ENCODE data around the gene PGBD5.
A peak's percentile ranks its signal among the peaks of the same experiment; 100 is the strongest.
"Not testable (repeated sequence)": the region's sequence is repeated elsewhere in the genome, so short reads cannot be mapped to it uniquely, and the experiment has no call there.

Gene PGBD5

DNA sequence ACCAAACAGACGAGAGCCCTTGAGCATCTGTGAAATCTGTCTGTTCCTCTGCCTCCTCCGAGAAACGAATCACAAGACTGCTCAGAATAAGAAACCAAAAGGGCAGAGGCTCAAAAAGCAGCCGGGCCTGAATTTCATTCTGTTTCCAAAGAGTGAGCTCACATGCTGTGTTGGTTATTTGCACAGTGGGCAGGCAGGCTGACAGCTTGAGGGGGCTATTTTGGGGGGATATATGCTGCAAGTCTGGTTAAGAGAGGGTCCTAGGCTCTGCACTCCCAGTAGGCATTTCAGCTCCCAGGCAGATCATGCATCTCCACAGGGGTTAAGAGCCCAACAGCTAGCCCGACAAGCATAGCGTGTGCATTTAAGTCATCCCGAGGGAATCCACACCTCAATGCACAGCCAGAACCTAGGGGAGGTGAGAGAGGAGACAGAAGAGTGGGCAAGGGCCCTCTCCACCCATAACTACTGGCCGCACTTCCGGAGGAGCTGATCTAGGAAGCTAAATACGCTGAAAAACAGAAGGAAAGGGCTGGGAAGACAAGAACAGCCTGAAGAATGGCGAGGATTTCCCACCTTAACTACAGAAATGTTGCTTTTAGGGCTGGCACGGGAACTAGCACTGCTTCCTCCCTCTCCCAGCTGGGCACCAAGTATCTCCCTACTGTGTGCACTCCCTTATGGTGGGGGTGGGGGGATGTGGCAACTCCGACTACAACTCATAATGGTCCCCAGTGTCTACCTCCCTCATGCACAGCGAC, 3.7 kb downstream of the PGBD5 start:
- Histone ChIP-seq H2AFZ (ENCODE audit: low read depth, low read length) (0 out of 2 replicates have a peak overlapping the region, but pooled peaks have one; percentile 34), H3K4me3 (ENCODE audit: low read length) (0 out of 2 replicates have a peak overlapping the region, but pooled peaks have one; percentile 14), H4K20me1 (ENCODE audit: insufficient read depth, low read length) (no peaks in the 10 kb centered on the region), H3K9ac (ENCODE audit: low read length) (no peak overlapping the region), H3K36me3 (replicated peaks; ENCODE audit: low read depth, low read length) (no peaks in the 10 kb centered on the region), H3K79me2 (ENCODE audit: low read length) (no peaks in the 10 kb centered on the region), H3K9me3 (ENCODE audit: insufficient read depth, low read length) (no peaks in the 10 kb centered on the region), H3K27me3 (ENCODE audit: low read depth, low read length) (peaks cover 15% of the 10 kb centered on the region; the same call in 1 of the 2 replicates), H3K27ac (ENCODE audit: low read length) (no peak overlapping the region), H3K4me1 (ENCODE audit: low read length) (peaks cover 21% of the 10 kb centered on the region), H3K4me2 (ENCODE audit: low read length) (peak overlapping the region; percentile 47)
- TF ChIP-seq, protein P1, sequence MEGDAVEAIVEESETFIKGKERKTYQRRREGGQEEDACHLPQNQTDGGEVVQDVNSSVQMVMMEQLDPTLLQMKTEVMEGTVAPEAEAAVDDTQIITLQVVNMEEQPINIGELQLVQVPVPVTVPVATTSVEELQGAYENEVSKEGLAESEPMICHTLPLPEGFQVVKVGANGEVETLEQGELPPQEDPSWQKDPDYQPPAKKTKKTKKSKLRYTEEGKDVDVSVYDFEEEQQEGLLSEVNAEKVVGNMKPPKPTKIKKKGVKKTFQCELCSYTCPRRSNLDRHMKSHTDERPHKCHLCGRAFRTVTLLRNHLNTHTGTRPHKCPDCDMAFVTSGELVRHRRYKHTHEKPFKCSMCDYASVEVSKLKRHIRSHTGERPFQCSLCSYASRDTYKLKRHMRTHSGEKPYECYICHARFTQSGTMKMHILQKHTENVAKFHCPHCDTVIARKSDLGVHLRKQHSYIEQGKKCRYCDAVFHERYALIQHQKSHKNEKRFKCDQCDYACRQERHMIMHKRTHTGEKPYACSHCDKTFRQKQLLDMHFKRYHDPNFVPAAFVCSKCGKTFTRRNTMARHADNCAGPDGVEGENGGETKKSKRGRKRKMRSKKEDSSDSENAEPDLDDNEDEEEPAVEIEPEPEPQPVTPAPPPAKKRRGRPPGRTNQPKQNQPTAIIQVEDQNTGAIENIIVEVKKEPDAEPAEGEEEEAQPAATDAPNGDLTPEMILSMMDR (IDR thresholded peaks at IDR 0.05; ENCODE audit: low read depth, low read length): no peak
- no peak for TF ChIP-seq EZH2phosphoT487 (IDR thresholded peaks at IDR 0.05; ENCODE audit: low read depth)

DNA sequence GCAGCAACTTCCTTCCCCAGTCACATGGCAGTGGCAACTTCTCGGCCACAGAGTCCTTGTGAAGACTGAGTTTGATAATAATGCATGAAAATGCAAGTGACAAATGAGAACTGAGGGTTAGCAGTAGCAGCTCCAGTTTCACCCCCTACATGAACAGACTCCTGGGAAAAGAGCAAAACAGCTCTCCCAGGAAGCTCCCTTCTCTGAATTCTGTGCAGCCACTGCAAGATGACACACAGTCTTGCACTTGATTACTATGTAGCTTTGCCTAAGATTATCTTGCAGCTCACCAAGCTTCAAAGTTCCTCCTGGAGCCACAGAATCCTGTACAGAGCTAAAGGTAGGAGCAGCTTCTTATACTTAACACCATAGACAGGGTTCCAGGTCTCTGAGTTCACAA, 4.7 kb downstream of the PGBD5 start:
- H3K4me2 ChIP-seq (ENCODE audit: low read length): peak overlapping the region; percentile 47
- peaks cover 21% of the 10 kb centered on the region for H3K4me1 ChIP-seq (ENCODE audit: low read length)
- H4K20me1 ChIP-seq (ENCODE audit: insufficient read depth, low read length): no peaks in the 10 kb centered on the region
- TF ChIP-seq, protein P1 (IDR thresholded peaks at IDR 0.05; ENCODE audit: low read depth, low read length): no peak
- TF ChIP-seq EZH2phosphoT487 (IDR thresholded peaks at IDR 0.05; ENCODE audit: low read depth): no peak
- peak overlapping the region; percentile 24; the same call in 1 of the 2 replicates for H2AFZ ChIP-seq (ENCODE audit: low read depth, low read length)
- no peaks in the 10 kb centered on the region for H3K9me3 ChIP-seq (ENCODE audit: insufficient read depth, low read length)
- no peak overlapping the region for H3K27ac ChIP-seq (ENCODE audit: low read length)
- peak overlapping the region; percentile 1; the same call in 1 of the 2 replicates for H3K4me3 ChIP-seq (ENCODE audit: low read length)
- no peaks in the 10 kb centered on the region for H3K79me2 ChIP-seq (ENCODE audit: low read length)
- no peaks in the 10 kb centered on the region for H3K36me3 ChIP-seq (replicated peaks; ENCODE audit: low read depth, low read length)
- no peak overlapping the region for H3K9ac ChIP-seq (ENCODE audit: low read length)
- H3K27me3 ChIP-seq (ENCODE audit: low read depth, low read length): peaks cover 15% of the 10 kb centered on the region; the same call in 1 of the 2 replicates

DNA sequence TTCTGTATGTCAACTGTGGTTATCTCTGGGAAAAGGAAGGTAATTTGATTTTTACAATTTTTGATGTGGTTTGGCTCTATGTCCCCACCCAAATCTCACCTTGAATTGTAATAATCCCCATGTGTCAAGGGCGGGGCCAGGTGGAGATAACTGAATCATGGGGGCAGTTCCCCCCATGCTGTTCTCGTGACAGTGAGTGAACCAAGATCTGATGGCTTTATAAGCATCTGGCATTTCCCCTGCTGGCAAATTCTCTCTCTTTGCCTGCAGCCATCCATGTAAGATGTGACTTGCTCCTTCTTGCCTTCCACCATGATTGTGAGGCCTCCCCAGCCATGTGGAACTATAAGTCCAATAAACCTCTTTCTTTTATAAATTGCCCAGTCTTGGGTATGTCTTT, 5.8 kb downstream of the PGBD5 start:
- peaks cover 21% of the 10 kb centered on the region for H3K4me1 ChIP-seq (ENCODE audit: low read length)
- not testable (repeated sequence) for H3K9ac ChIP-seq (ENCODE audit: low read length); H3K27ac ChIP-seq (ENCODE audit: low read length); H2AFZ ChIP-seq (ENCODE audit: low read depth, low read length); H4K20me1 ChIP-seq (ENCODE audit: insufficient read depth, low read length); H3K79me2 ChIP-seq (ENCODE audit: low read length); H3K4me3 ChIP-seq (ENCODE audit: low read length); H3K9me3 ChIP-seq (ENCODE audit: insufficient read depth, low read length); H3K36me3 ChIP-seq (replicated peaks; ENCODE audit: low read depth, low read length); H3K4me2 ChIP-seq (ENCODE audit: low read length)
- peaks cover 23% of the 10 kb centered on the region for H3K27me3 ChIP-seq (ENCODE audit: low read depth, low read length)

DNA sequence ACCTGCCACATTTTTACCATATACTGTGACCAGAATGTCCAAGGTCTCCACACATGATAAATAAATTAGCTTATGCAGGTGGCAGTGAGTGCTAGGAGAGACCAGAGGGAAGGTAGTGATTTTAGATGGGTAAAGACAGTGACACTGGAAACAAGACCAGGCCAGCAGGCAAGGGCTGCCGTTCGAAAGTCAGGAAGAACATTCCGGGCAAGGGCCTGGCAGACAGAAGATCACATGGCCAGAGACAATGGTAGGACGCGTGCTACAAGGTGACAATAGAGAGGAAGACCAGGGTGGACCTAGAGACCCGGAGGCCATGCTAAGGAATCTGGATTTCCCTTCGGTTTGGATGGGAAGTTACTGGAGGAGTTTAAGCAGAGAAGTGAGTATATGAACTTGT, 9.7 kb downstream of the PGBD5 start:
- no peak overlapping the region for H3K27ac ChIP-seq (ENCODE audit: low read length)
- no peaks in the 10 kb centered on the region for H3K79me2 ChIP-seq (ENCODE audit: low read length)

More for the DNA sequence above, 9.7 kb downstream of the PGBD5 start:
- Histone ChIP-seq H4K20me1 (ENCODE audit: insufficient read depth, low read length) (no peaks in the 10 kb centered on the region), H3K9me3 (ENCODE audit: insufficient read depth, low read length) (no peaks in the 10 kb centered on the region), H3K9ac (ENCODE audit: low read length) (no peak overlapping the region), H3K4me2 (ENCODE audit: low read length) (no peak overlapping the region), H2AFZ (ENCODE audit: low read depth, low read length) (no peak overlapping the region), H3K4me1 (ENCODE audit: low read length) (peaks cover 13% of the 10 kb centered on the region), H3K27me3 (ENCODE audit: low read depth, low read length) (peaks cover 12% of the 10 kb centered on the region), H3K4me3 (ENCODE audit: low read length) (no peak overlapping the region), H3K36me3 (replicated peaks; ENCODE audit: low read depth, low read length) (no peaks in the 10 kb centered on the region)
- TF ChIP-seq, protein P1 (IDR thresholded peaks at IDR 0.05; ENCODE audit: low read depth, low read length): no peak
- no peak for TF ChIP-seq EZH2phosphoT487 (IDR thresholded peaks at IDR 0.05; ENCODE audit: low read depth)
